ENCODE measurements around the gene SH3BP5L.

- TF ChIP-seq POLR2A (IDR thresholded peaks at IDR 0.05) (no peak), CTCF (IDR thresholded peaks at IDR 0.05) (no peak)
Observed at GRCh38 chr1:248808876-248809275, 16.8 kb downstream of the SH3BP5L start.

Data from prostate gland (tissue), 2 donors.